A549 treated with AZD9567 at 1 μM for 4 hours (cell line): ENCODE results near the gene C22orf23. TPM values are rescaled to one million over a fixed set of nuclear protein-coding genes. Genes with fewer than 3 reads are reported as not detected.

Experiments used
- total RNA-seq: library from RNA; stranded (reverse); fragments of 200-300 nt; extraction: Qiagen RNA extraction; gene quantifications from 5 replicates; pipeline ENCODE4 v1.2.3, GENCODE V29; 2022; ENCODE audit not compliant: insufficient read depth

C22orf23 gene
- total RNA-seq = 0.22 to 0.37 TPM (median 0.28 TPM) in 4 of 5 replicates, not detected in the other

GRCh38 chr22:37953437-37954179, at the start of gene C22orf23, which contains the start of gene POLR2F:
Gene C22orf23, minus strand, starts transcription at chr22:37953601. Its CDS starts 452 bp downstream, at chr22:37953149.
Gene POLR2F, plus strand, starts transcription at chr22:37953699. Its CDS starts 89 bp downstream, at chr22:37953788.

DNA sequence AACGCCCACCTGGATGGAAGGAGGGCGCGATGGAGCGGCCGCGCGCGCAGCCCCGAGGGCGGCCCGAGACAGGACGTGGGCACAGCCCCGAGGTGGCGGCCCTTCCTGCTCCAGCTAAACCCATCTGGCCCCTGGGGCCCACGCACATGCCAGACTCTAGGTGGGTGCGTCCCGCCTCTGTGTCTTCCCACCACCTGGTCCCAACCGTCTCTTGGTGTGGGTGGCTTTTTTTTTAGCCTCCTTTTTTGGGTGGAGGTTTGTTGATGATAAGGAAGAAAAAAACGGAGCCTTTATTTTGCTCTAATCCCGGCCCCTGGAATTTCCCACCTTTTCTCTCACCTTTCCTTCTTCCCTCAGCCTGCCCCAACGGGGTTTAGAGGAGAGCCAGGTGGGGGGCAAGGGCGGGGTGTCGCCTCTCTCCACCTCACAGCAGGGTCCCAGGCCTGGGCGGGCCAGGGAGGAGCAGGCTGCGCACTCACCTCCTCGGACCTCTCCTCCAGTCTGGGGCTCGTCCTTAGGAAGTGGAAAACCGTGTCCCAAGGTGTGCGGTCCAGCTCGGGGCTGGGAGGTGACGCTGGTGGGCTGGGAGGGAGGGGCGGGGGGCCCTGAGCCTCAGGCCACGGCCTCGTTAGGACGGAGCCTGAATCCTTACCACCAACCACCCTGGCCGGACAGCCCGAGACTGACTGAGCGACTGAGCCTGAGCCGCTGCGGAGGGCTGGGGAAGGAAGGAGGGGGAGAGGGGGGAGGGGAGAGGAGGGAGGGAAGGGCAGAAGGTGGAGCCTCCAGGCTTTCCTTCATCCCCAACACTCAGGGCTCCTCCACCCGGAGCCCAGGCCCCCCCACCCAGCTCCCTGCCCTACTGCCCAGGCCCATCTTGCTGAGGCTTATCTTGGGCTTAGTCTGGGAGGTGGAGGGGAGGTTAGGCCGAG, 30.7 kb upstream of the C22orf23 start, which contains the start of gene SOX10:
SOX10 (minus strand) TSS at position 696 of the 932 bp plus-strand sequence. CDS start 771 bp downstream, outside the sequence.

GRCh38 chr22:37905534-37906363, 47.7 kb downstream of the C22orf23 start, which contains the start of gene MICALL1:
Gene MICALL1, plus strand, starts transcription at chr22:37906297. Its CDS starts 126 bp downstream, at chr22:37906423.

Other genes with a start within 250 kb of the C22orf23 start
- gene GCAT, start 145.7 kb downstream of the C22orf23 start, total RNA-seq = 1.9 to 4.7 TPM (median 3.4 TPM) in 5 replicates
- not detected in 5 replicates for gene GALR3, start 130.2 kb downstream of the C22orf23 start, total RNA-seq
- gene ANKRD54, start 109.3 kb downstream of the C22orf23 start, total RNA-seq = 21.1 to 24.9 TPM (median 23.3 TPM) in 5 replicates
- 259 to 328 TPM (median 285 TPM) in 5 replicates for gene EIF3L, start 104.2 kb downstream of the C22orf23 start, total RNA-seq
- 15.2 to 18.2 TPM (median 17.6 TPM) in 5 replicates for gene MICALL1, start 47.3 kb downstream of the C22orf23 start, total RNA-seq
- 88.8 to 143 TPM (median 140 TPM) in 5 replicates for gene POLR2F, start 98 bp upstream of the C22orf23 start, total RNA-seq
- not detected in 5 replicates for gene SOX10, start 31.0 kb upstream of the C22orf23 start, total RNA-seq
- 10.1 to 14.1 TPM (median 11.3 TPM) in 5 replicates for gene PICK1, start 103.8 kb upstream of the C22orf23 start, total RNA-seq
- not detected in 5 replicates for gene SLC16A8, start 130.6 kb upstream of the C22orf23 start, total RNA-seq
- 2.6 to 6.9 TPM (median 6.2 TPM) in 5 replicates for gene BAIAP2L2, start 157.1 kb upstream of the C22orf23 start, total RNA-seq
- 3.2 to 5.0 TPM (median 3.7 TPM) in 4 of 5 replicates, not detected in the other for gene PLA2G6, start 228.2 kb upstream of the C22orf23 start, total RNA-seq
- gene MAFF, start 248.4 kb upstream of the C22orf23 start, total RNA-seq = 17.8 to 25.2 TPM (median 19.2 TPM) in 5 replicates